ENCODE results near the gene TMEM117.

- TF ChIP-seq CTCF (IDR thresholded peaks at IDR 0.05; ENCODE audit: low read depth, low read length, poor library complexity, severe bottlenecking) (no peak), EZH2phosphoT487 (IDR thresholded peaks at IDR 0.05; ENCODE audit: borderline replicate concordance, low read length) (no peak)
Observed at GRCh38 chr12:44157359-44157758, 321.5 kb downstream of the TMEM117 start.
